Measurements from ENCODE around the gene CTTN.

The CTTN gene

GRCh38 chr11:70410276-70411205 is 12.2 kb downstream of the CTTN start:
- DNase-seq = no peak

GRCh38 chr11:70411713-70412452 is 13.6 kb downstream of the CTTN start:
- no peak for DNase-seq

GRCh38 chr11:70413151-70413550 is 14.8 kb downstream of the CTTN start:
- no peak for DNase-seq

GRCh38 chr11:70414341-70415100 is 16.2 kb downstream of the CTTN start:
- no peak for DNase-seq

GRCh38 chr11:70415191-70415590 is 16.9 kb downstream of the CTTN start:
- no peak for DNase-seq

- DNase-seq = no peak
These were observed 17.5 kb downstream of the CTTN start for GRCh38 chr11:70415642-70416395.

GRCh38 chr11:70416881-70417280 is 18.6 kb downstream of the CTTN start:
- DNase-seq = no peak

- no peak for DNase-seq
These were observed 19.8 kb downstream of the CTTN start for GRCh38 chr11:70418130-70418529.

GRCh38 chr11:70419307-70420007 is 21.1 kb downstream of the CTTN start:
- no peak for DNase-seq

GRCh38 chr11:70420008-70420464 is 21.7 kb downstream of the CTTN start:
- DNase-seq = no peak

GRCh38 chr11:70420496-70420895 is 22.2 kb downstream of the CTTN start:
- DNase-seq = no peak

GRCh38 chr11:70421123-70421522 is 22.8 kb downstream of the CTTN start:
- DNase-seq = no peak

- DNase-seq = no peak
These were observed 24.6 kb downstream of the CTTN start for GRCh38 chr11:70422692-70423522.

GRCh38 chr11:70423523-70424505 is 25.5 kb downstream of the CTTN start:
- DNase-seq = no peak

GRCh38 chr11:70424765-70425344 is 26.5 kb downstream of the CTTN start:
- DNase-seq = no peak

- no peak for DNase-seq
These were observed 29.1 kb downstream of the CTTN start for GRCh38 chr11:70427436-70427835.

GRCh38 chr11:70428701-70429427 is 30.5 kb downstream of the CTTN start:
- DNase-seq = no peak

- no peak for DNase-seq
These were observed 31.0 kb downstream of the CTTN start for GRCh38 chr11:70429428-70429705.

All from NCI-H1105 (cell line).